Panc1 (cell line): Measurements from ENCODE around the gene C13orf46. TPM values are rescaled to one million over a fixed set of nuclear protein-coding genes. Genes with fewer than 3 reads are reported as not detected.

Experiments
- ATAC-seq: fragments of 200-7000 bp; cut with Tn5 transposase; 2 replicates; pipeline ENCODE4 v1.9.1; 2020; ENCODE audit warnings: mild to moderate bottlenecking, moderate library complexity
- BruUV-seq: library from RNA; stranded (reverse); fragments of 400-500 nt; replicated peaks from 2 replicates; lab custom pipeline; 2021; lab: Mats Ljungman, UMichigan
- CTCF ChIA-PET: fragments of 300-600 bp; sonication (Branson Sonifier 250); formaldehyde crosslinking; loops from one replicate; lab custom pipeline; 2022; ENCODE audit warnings: antibody characterized with exemption; lab: Charles Lee
- POLR2A ChIA-PET: fragments of 300-600 bp; sonication (Branson Sonifier 250); formaldehyde crosslinking; loops from one replicate; lab custom pipeline; 2022; ENCODE audit warnings: antibody characterized with exemption; lab: Charles Lee
- DNase-seq: peaks from one replicate; pipeline ENCODE4 v3.0.0-alpha.2; 2010; ENCODE audit warnings: low read depth, low spot score
- H3K27ac ChIP-seq: 2 replicates; pipeline ENCODE4 v1.5.1; 2011; ENCODE audit warnings: mild to moderate bottlenecking, low read length, inconsistent platforms
- H3K27me3 ChIP-seq: fragments of 200-500 bp; sonication (Bioruptor generic); 2 replicates; pipeline ENCODE4 v1.6.0; 2014; ENCODE audit warnings: low read length, inconsistent platforms; ENCODE audit not compliant: control insufficient read depth, insufficient read depth
- H3K36me3 ChIP-seq: fragments of 200-500 bp; sonication (Bioruptor generic); 2 replicates; pipeline ENCODE4 v1.5.1; 2014; ENCODE audit warnings: inconsistent platforms, mild to moderate bottlenecking, low read length, moderate library complexity; ENCODE audit not compliant: control insufficient read depth, insufficient read depth
- H3K4me1 ChIP-seq: 2 replicates; pipeline ENCODE4 v1.5.1; 2011; ENCODE audit warnings: inconsistent platforms, mild to moderate bottlenecking, low read length, moderate library complexity; ENCODE audit not compliant: control insufficient read depth, insufficient read depth
- H3K4me3 ChIP-seq, 2 experiments: 2 replicates each; pipeline ENCODE4 v1.5.1; 2011 to 2012; ENCODE audit warnings: low read depth in 2 of 2, low read length in 2 of 2, mild to moderate bottlenecking in 2 of 2, inconsistent platforms in 1 of 2, moderate library complexity in 1 of 2
- H3K9me3 ChIP-seq: fragments of 200-500 bp; sonication (Bioruptor generic); 2 replicates; pipeline ENCODE4 v1.5.1; 2014; ENCODE audit warnings: low read depth, mild to moderate bottlenecking, inconsistent platforms, low read length, moderate library complexity; ENCODE audit not compliant: control insufficient read depth, insufficient read depth
- POLR2AphosphoS5 ChIP-seq: IDR thresholded peaks from 2 replicates; pipeline ENCODE4 v1.6.1; 2012; ENCODE audit warnings: mild to moderate bottlenecking, low read depth, low read length, moderate library complexity
- REST ChIP-seq, 2 experiments: IDR thresholded peaks; 2 replicates each; pipeline ENCODE4 v1.6.1; 2011 to 2012; ENCODE audit warnings: low read depth in 2 of 2, control low read depth in 1 of 2, low read length in 1 of 2, mild to moderate bottlenecking in 1 of 2, moderate library complexity in 1 of 2; ENCODE audit not compliant: insufficient read depth in 1 of 2
- SIN3A ChIP-seq: IDR thresholded peaks from 2 replicates; pipeline ENCODE4 v1.6.1; 2012; ENCODE audit warnings: low read depth, mild to moderate bottlenecking, low read length, moderate library complexity, borderline replicate concordance; ENCODE audit not compliant: insufficient read depth
- TCF7L2 ChIP-seq: IDR thresholded peaks from 2 replicates; pipeline ENCODE4 v1.6.1; 2011; ENCODE audit warnings: mild to moderate bottlenecking, low read depth, low read length, inconsistent platforms
- in situ Hi-C: cut with HindIII; loops from 2 replicates; pipeline ENCODE4 v1.10.0; 2016; ENCODE audit warnings: low sequenced_read_pairs, low pct_unique_long_range_greater_than_20kb
- intact Hi-C: fragments of 100-400 bp; cut with micrococcal nuclease; formaldehyde crosslinking; loops from one replicate; pipeline ENCODE4 v1.10.0; 2022; ENCODE audit not compliant: unreplicated experiment
- total RNA-seq: library from RNA; stranded (reverse); gene quantifications from one replicate; pipeline ENCODE4 v1.2.1, GENCODE V29; 2021; ENCODE audit not compliant: unreplicated experiment
- TF ChIP-seq, protein P1 (sequence below): fragments of 450-650 bp; IDR thresholded peaks from 2 replicates; pipeline ENCODE4 v1.5.1; 2017; ENCODE audit warnings: mild to moderate bottlenecking

Gene C13orf46
- total RNA-seq, 1 experiment from 2014 or later: 2.6 TPM

GRCh38 chr13:113912596-113912995 lies 61.3 kb downstream of the C13orf46 start:
- in situ Hi-C loops (no loop called here), intact Hi-C loops (no loop called here)
- TF ChIP-seq TCF7L2 (no peak), REST (IDR thresholded peaks at IDR 0.05; ENCODE audit: insufficient read depth in 1 of 2, low read depth in 2 of 2, low read length in 1 of 2) (no peak), SIN3A (no peak), POLR2AphosphoS5 (no peak)
- TF ChIP-seq, protein P1, sequence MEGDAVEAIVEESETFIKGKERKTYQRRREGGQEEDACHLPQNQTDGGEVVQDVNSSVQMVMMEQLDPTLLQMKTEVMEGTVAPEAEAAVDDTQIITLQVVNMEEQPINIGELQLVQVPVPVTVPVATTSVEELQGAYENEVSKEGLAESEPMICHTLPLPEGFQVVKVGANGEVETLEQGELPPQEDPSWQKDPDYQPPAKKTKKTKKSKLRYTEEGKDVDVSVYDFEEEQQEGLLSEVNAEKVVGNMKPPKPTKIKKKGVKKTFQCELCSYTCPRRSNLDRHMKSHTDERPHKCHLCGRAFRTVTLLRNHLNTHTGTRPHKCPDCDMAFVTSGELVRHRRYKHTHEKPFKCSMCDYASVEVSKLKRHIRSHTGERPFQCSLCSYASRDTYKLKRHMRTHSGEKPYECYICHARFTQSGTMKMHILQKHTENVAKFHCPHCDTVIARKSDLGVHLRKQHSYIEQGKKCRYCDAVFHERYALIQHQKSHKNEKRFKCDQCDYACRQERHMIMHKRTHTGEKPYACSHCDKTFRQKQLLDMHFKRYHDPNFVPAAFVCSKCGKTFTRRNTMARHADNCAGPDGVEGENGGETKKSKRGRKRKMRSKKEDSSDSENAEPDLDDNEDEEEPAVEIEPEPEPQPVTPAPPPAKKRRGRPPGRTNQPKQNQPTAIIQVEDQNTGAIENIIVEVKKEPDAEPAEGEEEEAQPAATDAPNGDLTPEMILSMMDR: no peak
- Histone ChIP-seq H3K9me3 (no peaks in the 10 kb centered on the region), H3K4me1 (no peaks in the 10 kb centered on the region), H3K4me3 (no peak overlapping the region), H3K36me3 (no peaks in the 10 kb centered on the region), H3K27me3 (no peaks in the 10 kb centered on the region), H3K27ac (no peak overlapping the region)
- DNase-seq (no peak), ATAC-seq (no peak)
- CTCF ChIA-PET: no interaction called here
- POLR2A ChIA-PET: no interaction called here
- BruUV-seq: no TSS peak

GRCh38 chr13:113907635-113908617 lies 66.0 kb downstream of the C13orf46 start:
- in situ Hi-C loops (no loop called here), intact Hi-C loops (no loop called here)
- ATAC-seq (no peak), DNase-seq (no peak)
- H3K4me3 ChIP-seq: no peak overlapping the region
- H3K4me1 ChIP-seq: no peaks in the 10 kb centered on the region
- H3K9me3 ChIP-seq: no peaks in the 10 kb centered on the region
- H3K27ac ChIP-seq: no peak overlapping the region
- no peaks in the 10 kb centered on the region for H3K36me3 ChIP-seq
- BruUV-seq: no TSS peak
- no peak for TF ChIP-seq SIN3A
- TF ChIP-seq, protein P1: no peak
- no peak for TF ChIP-seq REST (IDR thresholded peaks at IDR 0.05; ENCODE audit: insufficient read depth in 1 of 2, low read depth in 2 of 2, low read length in 1 of 2)
- TF ChIP-seq TCF7L2: no peak
- no peak for TF ChIP-seq POLR2AphosphoS5
- POLR2A ChIA-PET: no interaction called here
- H3K27me3 ChIP-seq: no peaks in the 10 kb centered on the region
- CTCF ChIA-PET: no interaction called here
